ENCODE measurements around the gene HPGDS. TPM values are rescaled to one million over a fixed set of nuclear protein-coding genes. Genes with fewer than 3 reads are reported as not detected.
A peak's percentile ranks its signal among the peaks of the same experiment; 100 is the strongest.

Gene HPGDS
- total RNA-seq, 1 donor from 2014 or later = not detected

- no peak for TF ChIP-seq CTCF (IDR thresholded peaks at IDR 0.05; ENCODE audit: insufficient read depth, low read length, severe bottlenecking)
- Histone ChIP-seq H3K4me3 (ENCODE audit: low read depth, low read length) (no peak overlapping the region), H3K27me3 (ENCODE audit: control insufficient read depth, insufficient read depth, low read length) (peaks cover 2% of the 10 kb centered on the region), H3K36me3 (ENCODE audit: control insufficient read depth, insufficient read depth, low read length) (no peaks in the 10 kb centered on the region)
- DNase-seq (ENCODE audit: low read depth) = no peak
- FAIRE-seq = no peak
Measured at GRCh38 chr4:94352996-94353395, 10.4 kb upstream of the HPGDS start.

- Histone ChIP-seq H3K27me3 (ENCODE audit: control insufficient read depth, insufficient read depth, low read length) (peaks cover 2% of the 10 kb centered on the region), H3K4me3 (ENCODE audit: low read depth, low read length) (no peak overlapping the region), H3K36me3 (ENCODE audit: control insufficient read depth, insufficient read depth, low read length) (no peaks in the 10 kb centered on the region)
- no peak for DNase-seq (ENCODE audit: low read depth)
- no peak for TF ChIP-seq CTCF (IDR thresholded peaks at IDR 0.05; ENCODE audit: insufficient read depth, low read length, severe bottlenecking)
- FAIRE-seq = no peak
Measured at GRCh38 chr4:94352163-94352562, 9.5 kb upstream of the HPGDS start.

GRCh38 chr4:94351319-94351718 is 8.7 kb upstream of the HPGDS start:
- H3K27me3 ChIP-seq (ENCODE audit: control insufficient read depth, insufficient read depth, low read length) = peaks cover 2% of the 10 kb centered on the region
- TF ChIP-seq CTCF (IDR thresholded peaks at IDR 0.05; ENCODE audit: insufficient read depth, low read length, severe bottlenecking) = no peak
- no peak for FAIRE-seq
- no peak overlapping the region for H3K4me3 ChIP-seq (ENCODE audit: low read depth, low read length)
- no peak for DNase-seq (ENCODE audit: low read depth)
- H3K36me3 ChIP-seq (ENCODE audit: control insufficient read depth, insufficient read depth, low read length) = no peaks in the 10 kb centered on the region

GRCh38 chr4:94350095-94350494 is 7.5 kb upstream of the HPGDS start:
- FAIRE-seq (no peak), DNase-seq (ENCODE audit: low read depth) (no peak)
- H3K36me3 ChIP-seq (ENCODE audit: control insufficient read depth, insufficient read depth, low read length) = no peaks in the 10 kb centered on the region
- no peak for TF ChIP-seq CTCF (IDR thresholded peaks at IDR 0.05; ENCODE audit: insufficient read depth, low read length, severe bottlenecking)
- peaks cover 2% of the 10 kb centered on the region for H3K27me3 ChIP-seq (ENCODE audit: control insufficient read depth, insufficient read depth, low read length)
- no peak overlapping the region for H3K4me3 ChIP-seq (ENCODE audit: low read depth, low read length)

- no peaks in the 10 kb centered on the region for H3K36me3 ChIP-seq (ENCODE audit: control insufficient read depth, insufficient read depth, low read length)
- TF ChIP-seq CTCF (IDR thresholded peaks at IDR 0.05; ENCODE audit: insufficient read depth, low read length, severe bottlenecking) = no peak
- FAIRE-seq (no peak), DNase-seq (ENCODE audit: low read depth) (peak; percentile 22)
- H3K4me3 ChIP-seq (ENCODE audit: low read depth, low read length) = no peak overlapping the region
- H3K27me3 ChIP-seq (ENCODE audit: control insufficient read depth, insufficient read depth, low read length) = peaks cover 2% of the 10 kb centered on the region
Measured at GRCh38 chr4:94349193-94349592, 6.6 kb upstream of the HPGDS start.

- no peaks in the 10 kb centered on the region for H3K36me3 ChIP-seq (ENCODE audit: control insufficient read depth, insufficient read depth, low read length)
- no peak overlapping the region for H3K4me3 ChIP-seq (ENCODE audit: low read depth, low read length)
- no peak for TF ChIP-seq CTCF (IDR thresholded peaks at IDR 0.05; ENCODE audit: insufficient read depth, low read length, severe bottlenecking)
- DNase-seq (ENCODE audit: low read depth) (no peak), FAIRE-seq (no peak)
- peaks cover 2% of the 10 kb centered on the region for H3K27me3 ChIP-seq (ENCODE audit: control insufficient read depth, insufficient read depth, low read length)
Measured at GRCh38 chr4:94348666-94349065, 6.0 kb upstream of the HPGDS start.

Data from bronchial epithelial cell (primary cell).